Measurements from ENCODE around the gene FNDC10.

FNDC10 gene

DNA sequence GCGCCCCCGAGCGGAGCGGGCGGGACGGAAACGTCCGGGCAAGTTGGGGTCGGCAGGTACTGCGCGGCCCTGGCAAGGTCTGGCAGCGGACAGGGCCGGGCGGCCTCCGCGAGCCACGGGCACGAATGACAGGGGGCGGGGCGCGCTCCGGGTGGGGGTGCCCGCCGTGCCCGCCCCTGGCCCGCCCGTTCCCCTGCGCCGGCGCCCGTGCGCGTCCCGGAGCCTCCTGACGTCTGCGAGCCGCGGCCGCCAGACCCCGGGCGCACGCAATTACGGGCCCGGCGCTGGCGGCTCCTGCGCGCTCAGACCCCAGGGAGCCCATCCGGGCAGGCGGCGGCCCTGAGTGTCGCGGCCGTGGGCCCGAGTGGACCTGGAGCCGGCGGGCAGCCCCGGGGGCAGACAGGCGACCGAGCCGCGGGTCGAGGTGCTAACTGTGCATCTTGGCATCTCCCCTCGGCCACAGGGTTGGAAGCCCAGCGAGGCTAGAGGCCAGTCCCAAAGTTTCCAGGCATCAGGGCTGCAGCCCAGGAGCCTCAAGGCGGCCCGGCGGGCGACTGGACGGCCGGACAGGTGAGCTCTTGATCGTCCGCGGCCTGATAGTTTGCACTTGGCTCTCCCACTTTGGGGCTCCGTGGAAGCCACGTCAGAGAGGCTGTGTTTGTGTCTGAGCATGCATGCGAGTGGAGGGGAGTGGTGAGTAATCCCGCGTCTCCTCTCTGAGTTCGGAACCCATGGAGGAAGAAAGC is 16.3 kb upstream of the FNDC10 start:
- DNase-seq (ENCODE audit: low spot score) = no peak

DNA sequence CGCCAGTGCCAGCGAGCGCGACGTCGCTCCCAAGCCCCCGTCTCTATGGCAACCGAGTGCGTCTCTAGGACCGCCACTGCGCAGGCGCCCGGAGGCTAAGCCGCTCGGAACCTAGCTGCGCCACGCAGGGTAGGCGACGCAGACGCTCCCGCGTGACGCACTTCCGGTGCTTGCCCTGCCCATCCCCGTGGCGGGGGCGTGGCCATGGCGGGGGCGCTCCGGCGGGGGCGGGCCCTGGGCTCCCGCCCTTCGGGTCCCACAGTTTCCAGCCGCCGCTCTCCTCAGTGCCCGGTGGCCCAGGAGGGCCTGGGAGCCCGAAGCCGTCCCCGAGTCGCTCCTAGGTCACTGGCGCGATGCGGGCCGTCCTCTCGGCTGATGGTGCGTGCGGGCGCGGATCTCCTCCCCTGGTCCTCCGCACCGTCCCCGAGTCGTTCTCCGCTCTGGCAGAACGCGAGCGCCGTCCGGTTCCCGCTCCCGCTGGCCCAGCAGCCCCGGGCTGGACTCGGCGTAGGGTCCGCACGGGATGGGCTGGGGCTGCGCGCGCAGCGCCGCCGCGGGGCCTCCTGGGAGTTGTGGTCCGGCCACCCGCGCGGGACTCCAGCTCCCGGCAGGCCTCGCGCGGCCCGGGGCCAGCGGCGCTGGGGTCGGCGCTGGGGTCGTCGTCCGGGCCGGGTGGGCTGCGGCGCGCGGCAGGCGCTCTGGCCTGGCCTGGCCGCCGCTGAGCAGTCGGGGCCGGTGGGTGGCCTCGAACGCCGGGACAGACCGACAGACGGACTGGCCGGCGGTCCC is 15.5 kb upstream of the FNDC10 start, which contains the start of gene MIB2:
TSS of gene MIB2 (plus strand) at position 245 of the 789 bp plus-strand sequence. CDS start 7,953 bp downstream, outside the sequence.
- DNase-seq (ENCODE audit: low spot score) = peak; percentile 99

DNA sequence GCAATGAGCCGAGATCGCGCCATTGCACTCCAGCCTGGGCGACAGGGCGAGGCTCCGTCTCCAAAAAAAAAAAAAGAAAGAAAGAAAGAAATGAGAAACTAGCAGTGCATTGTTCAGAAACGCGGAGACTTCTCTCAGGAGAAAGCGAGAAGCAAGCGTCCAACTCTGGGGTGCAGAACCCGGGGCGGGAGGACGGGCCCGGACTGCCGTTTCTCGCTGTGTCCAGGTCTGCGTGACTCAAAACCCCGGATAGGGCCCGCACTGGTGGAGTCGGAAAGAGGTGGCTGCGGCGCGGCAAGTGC is 15.0 kb upstream of the FNDC10 start:
- no peak for DNase-seq (ENCODE audit: low spot score)

DNA sequence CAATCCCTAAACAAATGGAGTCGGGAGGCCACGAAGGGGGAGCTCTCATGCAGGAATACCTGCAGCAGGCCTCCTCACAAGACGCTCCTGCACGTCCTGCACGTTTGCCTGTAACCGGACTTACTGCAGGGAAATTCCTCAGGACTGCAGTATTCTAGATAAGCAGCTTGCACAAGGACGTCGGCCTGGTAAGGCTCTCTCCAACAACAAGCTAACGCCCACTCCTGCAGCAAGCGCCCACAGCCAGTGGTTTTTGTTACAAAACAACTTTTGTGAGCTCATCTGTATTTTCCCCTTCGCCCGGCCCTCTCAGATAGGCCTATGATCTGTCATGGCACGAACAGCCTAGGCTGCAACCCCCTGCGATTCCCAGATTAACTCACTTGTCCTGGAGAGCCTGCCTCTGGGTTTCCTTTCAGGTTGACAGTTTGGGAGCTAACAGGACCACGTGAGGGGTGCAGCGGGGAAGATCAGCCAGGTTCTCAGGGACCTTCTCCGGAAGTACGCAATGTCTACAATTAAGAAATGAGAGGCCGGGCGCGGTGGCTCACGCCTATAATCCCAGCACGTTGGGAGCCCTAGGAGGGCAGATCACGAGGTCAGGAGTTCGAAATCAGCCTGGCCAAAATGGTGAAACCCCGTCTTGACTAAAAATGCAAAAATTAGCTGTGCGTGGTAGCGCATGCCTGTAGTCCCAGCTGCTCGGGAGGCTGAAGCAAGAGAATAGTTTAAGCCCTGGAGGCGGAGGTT is 14.4 kb upstream of the FNDC10 start:
- no peak for DNase-seq (ENCODE audit: low spot score)

DNA sequence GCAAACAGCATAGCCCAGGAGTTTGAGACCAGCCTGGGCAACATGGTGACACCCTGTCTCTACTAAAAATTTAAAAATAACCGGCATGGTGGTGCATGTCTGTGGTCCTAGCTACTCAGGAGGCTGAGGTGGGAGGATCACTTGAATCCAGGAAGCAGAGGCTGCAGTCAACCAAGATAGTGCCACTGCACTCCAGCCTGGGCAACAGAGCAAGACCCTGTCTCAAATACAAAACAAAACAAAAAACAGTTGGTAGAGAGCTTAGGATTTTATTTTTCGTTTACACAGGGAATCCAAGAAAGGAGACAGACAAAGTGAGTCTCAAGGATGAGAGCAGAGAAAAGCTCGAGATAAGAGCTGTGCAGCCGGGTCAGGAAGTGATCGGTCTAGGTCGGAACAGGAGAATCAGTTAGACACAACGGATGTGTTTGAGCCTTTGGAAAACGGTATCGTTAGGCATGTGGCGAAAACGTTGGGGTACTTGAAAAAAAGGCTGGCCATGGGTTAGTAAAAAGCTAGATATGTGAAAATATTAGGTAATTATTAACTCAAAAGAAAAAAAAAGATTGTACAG is 13.7 kb upstream of the FNDC10 start:
- no peak for DNase-seq (ENCODE audit: low spot score)

DNA sequence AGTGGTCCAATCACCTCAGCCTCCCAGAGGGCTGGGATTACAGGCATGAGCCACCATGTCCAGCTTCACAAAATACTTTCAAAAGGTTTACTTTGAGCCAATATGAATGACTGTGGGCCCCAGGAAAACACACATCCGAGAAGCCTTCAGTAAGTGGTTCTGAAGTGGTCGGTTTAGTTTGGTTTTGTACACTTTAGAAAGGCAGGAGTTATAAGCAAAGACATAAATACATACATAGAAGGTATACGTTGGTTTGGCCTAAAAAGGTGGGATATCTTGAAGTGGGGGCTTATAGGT is 12.1 kb upstream of the FNDC10 start:
- DNase-seq (ENCODE audit: low spot score) = no peak

DNA sequence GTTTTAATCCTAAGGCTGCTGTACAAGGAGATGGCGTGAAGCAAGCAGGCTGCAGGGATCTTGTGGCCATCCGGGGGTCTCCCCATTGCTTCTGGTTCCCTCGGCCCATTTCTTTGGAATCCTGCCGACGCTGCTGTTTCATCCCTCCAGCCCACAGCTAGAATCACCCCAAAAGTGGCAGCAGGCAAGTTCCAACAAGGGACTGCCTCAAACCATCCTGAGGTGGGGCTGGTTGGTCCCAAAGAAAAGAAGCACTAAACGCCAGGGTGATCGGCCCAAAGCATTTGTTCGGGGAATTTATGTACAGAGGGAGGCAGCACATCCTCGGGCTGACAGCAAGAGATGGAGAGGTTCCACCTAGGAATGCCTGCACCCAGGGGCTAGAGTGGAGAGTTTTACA is 10.9 kb upstream of the FNDC10 start:
- DNase-seq (ENCODE audit: low spot score) = no peak

DNA sequence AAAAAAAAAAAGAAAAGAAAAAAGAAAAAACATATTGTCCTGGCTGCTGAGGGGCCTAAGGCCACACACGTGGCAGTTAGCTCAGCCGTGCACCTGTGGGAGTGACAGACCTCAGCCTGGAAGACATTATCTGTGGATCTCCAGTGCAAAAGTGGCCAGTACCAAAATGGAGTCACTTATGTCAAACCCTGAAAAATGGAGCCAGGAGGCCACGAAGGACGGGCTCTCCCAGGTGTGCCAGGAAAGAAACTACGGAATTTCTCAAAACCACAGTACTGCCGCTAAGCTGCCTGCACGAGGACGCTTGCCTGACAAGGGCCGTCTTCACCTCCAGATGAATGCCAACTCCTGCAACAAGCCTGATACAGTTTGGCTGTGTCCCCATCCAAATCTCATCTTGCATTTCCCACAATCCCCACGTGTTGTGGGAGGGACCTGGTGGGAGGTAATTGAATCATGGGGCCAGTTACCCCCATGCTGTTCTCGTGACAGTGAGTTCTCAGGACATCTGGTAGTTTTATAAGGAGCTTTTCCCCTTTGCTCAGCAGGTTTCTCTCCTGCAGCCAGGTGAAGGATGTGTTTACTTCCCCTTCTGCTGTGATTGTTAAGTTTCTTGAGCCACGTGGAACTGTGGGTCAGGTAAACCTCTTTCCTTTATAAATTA is 10.0 kb upstream of the FNDC10 start:
- DNase-seq (ENCODE audit: low spot score) = no peak

DNA sequence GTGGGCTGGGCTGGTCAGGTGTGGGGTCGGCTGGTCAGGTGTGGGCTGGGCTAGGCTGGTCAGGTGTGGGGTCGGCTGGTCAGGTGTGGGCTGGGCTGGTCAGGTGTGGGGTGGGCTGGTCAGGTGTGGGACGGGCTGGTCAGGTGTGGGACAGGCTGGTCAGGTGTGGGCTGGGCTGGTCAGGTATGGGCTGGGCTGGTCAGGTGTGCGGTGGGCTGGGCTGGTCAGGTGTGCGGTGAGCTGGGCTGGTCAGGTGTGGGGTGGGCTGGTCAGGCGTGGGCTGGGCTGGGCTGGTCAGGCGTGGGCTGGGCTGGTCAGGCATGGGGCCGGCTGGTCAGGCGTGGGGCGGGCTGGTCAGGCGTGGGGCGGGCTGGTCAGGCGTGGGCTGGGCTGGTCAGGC is 6.3 kb upstream of the FNDC10 start:
- DNase-seq (ENCODE audit: low spot score) = no peak

DNA sequence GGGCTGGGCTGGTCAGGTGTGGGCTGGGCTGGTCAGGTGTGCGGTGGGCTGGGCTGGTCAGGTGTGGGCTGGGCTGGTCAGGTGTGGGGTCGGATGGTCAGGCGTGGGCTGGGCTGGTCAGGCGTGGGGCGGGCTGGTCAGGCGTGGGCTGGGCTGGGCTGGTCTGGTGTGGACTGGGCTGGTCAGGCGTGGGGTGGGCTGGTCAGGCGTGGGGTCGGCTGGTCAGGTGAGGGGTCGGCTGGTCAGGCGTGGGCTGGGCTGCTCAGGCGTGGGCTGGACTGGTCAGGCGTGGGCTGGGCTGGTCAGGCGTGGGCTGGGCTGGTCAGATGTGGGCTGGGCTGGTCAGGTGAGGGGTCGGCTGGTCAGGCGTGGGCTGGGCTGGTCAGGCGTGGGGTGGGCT is 5.8 kb upstream of the FNDC10 start:
- no peak for DNase-seq (ENCODE audit: low spot score)

DNA sequence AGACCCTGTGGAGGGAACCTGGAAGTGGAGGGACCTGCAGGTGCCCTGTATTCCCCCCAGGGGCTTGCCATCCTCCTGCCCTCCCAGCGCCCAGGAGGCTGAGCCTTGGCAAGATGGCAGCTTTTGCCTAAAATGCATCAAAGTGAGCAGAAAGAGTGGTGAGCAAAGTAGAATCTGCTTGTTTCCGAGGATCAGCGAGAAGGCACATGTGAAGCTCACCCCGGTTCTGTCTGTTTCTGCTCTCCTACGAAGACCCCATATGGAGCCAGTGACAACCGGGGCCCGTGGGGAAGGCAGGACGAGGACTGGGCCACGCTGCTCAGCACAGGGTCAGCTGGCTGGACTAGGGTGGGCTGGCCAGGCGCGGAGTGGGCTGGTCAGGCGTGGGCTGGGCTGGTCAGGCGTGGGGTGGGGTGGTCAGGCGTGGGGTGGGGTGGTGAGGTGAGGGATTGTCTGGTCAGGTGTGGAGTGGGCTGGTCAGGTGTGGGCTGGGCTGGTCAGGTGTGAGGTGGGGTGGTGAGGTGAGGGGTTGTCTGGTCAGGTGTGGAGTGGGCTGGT is 5.2 kb upstream of the FNDC10 start:
- DNase-seq (ENCODE audit: low spot score) = no peak

DNA sequence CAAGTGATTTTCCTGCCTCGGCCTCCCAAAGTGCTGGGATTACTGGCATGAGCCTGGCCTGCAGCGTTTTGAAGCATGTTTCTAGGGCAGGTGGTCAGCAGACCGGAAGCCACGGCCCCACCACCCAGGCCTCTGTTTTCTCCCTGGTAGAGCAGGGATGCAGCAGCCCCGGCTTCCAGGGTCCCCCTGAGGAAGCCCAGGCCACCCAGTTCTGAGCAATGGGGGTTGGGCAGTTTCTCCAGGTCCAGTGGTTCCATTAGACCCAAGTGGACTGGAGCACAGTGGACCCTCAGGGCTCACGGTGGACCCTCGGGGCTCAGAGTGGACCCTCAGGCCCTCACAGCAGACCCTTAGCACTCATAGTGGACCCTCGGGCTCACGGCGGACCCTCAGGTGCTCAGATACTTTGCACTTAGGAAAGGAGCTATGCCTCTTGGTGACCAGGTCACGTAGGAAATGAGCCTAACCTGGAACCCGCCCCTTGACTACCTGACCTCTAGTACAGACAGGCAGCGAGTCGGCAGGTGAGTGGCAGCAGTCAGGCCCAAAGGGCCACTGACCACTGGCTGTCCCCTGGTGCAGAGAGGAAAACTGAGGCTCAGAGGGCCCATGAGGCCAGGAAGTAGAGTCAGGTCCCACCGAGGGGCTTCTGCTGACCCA is 4.6 kb upstream of the FNDC10 start:
- no peak for DNase-seq (ENCODE audit: low spot score)

DNA sequence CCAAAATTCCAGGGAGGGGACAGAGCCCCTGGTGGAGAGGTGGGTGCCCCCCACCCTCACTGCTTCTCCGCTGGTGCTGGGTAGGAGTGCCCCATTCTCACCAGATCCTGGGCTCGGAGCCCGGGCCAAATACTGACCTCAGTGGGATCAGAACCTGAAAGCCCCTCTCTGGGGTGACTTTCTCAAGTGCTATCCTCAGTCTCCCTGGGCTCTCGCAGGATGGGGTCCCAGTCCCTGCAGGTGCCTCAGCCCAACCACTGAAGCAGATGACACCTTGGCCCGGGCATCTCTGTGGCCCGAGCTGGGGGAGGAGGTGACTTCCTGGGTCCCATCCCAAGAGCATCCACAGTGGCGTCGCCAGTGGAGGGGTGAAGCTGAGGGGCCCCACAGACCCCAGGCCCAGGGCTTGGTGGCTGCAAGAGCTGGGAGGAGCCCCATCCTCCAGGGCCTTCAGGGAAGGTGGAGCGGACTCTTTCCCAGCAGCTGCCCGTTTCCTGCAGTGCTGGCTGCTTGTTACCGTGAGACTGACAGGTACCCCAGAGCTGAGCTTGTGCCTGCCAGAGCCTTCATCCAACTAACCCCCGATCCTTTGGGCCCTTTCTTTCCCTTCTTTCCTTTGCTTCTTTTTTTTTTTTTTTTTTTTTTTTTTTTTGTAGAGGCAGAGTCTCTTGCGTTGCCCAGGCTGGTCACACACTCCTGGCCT is 3.9 kb upstream of the FNDC10 start:
- no peak for DNase-seq (ENCODE audit: low spot score)

DNA sequence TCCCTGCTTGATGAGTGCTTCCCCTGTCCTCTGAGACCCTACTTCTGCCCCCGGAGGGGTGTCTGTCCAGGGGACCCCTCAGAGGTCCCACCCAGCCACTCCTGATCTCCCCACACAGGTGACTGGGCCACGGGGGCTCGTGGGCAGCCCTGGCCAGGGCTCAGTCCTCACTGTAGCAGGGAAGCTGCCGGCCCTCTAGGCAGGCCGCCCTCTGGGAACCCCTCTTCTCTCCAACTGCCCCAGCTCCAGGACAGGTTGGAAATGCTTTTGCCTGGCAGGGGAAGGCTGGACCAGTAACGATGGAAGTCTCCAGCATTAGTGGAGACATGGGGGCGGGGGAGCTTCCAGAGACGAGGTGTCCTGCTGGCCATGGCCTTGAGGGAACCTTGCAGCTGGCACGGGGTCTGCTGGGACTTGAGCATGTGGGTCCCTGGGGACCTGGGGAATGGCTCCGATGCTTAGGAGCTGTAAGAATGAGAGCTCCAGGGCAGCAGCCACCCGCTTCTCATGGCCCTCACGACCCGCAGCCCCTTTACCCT is 3.1 kb upstream of the FNDC10 start:
- no peak for DNase-seq (ENCODE audit: low spot score)

DNA sequence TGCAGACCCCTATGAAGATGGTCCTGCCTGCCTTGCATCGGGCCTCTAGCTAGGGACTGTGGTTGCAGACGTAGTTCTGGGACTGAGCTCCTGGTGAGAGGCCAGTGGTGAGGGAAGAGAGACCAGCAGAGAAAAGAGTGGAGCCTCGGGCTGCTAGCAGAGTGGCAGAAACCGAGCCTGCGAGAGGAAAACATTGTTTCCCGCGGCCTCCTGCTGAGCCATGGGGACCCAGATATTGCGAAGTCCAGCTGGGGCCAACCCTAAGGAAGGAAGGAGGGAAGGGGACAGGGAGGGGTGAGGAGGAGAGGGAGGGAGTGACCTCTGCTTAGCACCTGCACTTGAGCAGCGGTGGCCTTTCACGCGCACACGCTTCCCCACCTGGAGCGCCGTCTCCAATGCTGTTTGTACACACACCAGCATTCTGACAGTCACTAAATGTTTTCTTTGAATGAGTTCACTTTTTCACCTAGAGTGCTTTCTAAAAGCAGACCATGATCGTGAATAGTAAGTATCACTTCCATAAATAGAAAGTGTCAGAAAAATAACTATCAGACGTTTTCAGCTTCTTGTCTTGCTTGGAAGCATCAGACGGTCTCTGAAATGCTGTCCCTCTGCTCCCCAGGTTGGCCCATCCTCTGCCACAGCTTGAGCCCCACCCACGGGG is 2.5 kb upstream of the FNDC10 start:
- no peak for DNase-seq (ENCODE audit: low spot score)

DNA sequence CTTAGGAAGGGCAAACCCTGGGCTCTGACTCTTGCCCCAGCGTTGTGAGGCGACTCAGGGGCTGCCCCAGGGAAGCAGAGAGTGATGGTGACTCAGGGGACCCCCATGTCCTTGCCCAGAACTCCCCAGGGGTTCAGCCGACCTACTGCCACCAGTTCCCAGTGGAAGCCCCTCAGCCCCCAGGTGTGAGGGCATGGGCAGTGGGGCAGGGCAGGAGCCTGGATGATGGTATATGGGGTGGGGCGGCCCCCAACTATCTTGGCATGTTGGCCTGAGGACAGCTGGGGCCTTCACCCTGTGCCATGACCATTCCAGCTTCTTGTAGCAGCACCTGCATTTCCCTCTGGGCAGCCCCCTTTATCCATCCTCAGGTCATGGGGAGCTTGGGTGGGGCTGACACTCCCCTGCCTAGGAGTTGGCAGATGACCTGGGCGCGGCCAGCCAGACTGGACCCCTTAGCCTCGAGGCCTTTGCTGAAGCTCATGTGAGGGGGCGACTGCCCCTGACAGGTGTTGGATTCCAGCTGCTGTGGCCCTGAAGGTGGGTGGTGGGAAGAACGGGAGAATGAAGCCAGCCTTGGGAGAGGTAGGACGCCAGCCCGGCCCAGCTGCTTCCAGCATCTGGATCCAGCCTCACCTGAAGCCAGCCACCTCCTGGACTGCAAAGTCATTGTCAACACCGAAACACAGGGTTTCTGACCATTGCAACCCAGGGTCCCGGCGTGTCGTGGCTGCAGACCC is 1.8 kb upstream of the FNDC10 start:
- DNase-seq (ENCODE audit: low spot score) = no peak

DNA sequence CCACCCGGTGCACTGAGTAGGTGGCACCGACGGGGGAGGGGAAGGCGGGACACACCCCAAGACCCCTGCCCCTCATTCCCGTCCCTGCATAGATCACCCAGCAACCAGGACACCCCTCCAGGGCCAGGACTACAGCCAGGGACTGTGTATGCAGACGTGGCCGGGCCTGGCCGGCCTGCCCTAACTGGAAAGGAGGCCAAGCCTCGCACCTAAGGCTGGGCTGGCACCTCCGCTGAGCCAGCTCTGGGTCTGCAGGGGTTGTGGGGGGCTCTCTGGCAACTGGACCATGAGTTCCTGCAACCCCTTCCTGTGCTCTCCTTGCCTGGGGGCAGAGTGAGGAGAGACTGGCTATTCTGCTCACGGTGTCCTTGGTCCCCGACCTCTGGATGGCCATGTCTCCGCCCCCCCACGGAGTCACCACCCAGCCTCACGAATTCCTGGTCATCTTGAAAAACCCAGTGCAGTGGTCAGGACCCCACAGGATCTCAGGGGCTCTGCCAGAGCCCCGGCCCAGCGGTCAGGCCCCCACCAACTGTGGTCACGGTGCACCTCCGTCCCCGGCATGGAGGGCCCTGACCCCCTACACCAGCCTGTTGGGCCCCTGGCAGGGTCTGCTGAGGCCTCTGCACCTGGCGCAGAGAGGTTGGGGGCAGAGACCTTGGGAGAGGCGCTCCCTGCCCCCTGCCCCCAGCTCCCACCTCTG is 1.1 kb upstream of the FNDC10 start:
- DNase-seq (ENCODE audit: low spot score) = no peak
